HEK293 (cell line): Measurements from ENCODE around the gene HIC1.

Experiments
- CTCF ChIA-PET: fragments of 350-600 bp; formaldehyde crosslinking; extraction: SDS; loops from one replicate; lab custom pipeline; 2021; ENCODE audit warnings: antibody characterized with exemption; lab: Yijun Ruan, JAX
- POLR2A ChIA-PET: fragments of 300-600 bp; formaldehyde crosslinking; extraction: SDS; loops from one replicate; lab custom pipeline; 2020; ENCODE audit warnings: antibody characterized with exemption, inconsistent platforms; lab: Yijun Ruan, JAX
- H3K27ac ChIP-seq: fragments of 200-500 bp; sonication (Bioruptor generic); 2 replicates; pipeline ENCODE4 v1.5.1; 2014; ENCODE audit warnings: low read depth, low read length, control low read depth, inconsistent platforms; ENCODE audit errors: extremely low read depth
- H3K36me3 ChIP-seq, 2 experiments: fragments of 200-500 bp in 1 of 2; sonication (Bioruptor generic) in 1 of 2; 1 replicate in 1 of 2; 2 replicates in 1 of 2; pipeline ENCODE4 v1.5.1; 2014 to 2017; ENCODE audit warnings: inconsistent platforms in 2 of 2, low read length in 2 of 2; ENCODE audit not compliant: control insufficient read depth in 2 of 2, insufficient read depth in 1 of 2
- H3K4me1 ChIP-seq: fragments of 200-500 bp; sonication (Bioruptor generic); 2 replicates; pipeline ENCODE4 v1.5.1; 2014; ENCODE audit warnings: mild to moderate bottlenecking, low read length, inconsistent platforms; ENCODE audit not compliant: control insufficient read depth, insufficient read depth
- H3K4me3 ChIP-seq: 2 replicates; pipeline ENCODE4 v1.5.1; 2011; ENCODE audit warnings: low read depth, mild to moderate bottlenecking, control low read depth, low read length, moderate library complexity
- H3K9me3 ChIP-seq: fragments of 200-500 bp; sonication (Bioruptor generic); 2 replicates; pipeline ENCODE4 v1.5.1; 2014; ENCODE audit warnings: low read depth, low read length, inconsistent platforms; ENCODE audit not compliant: control insufficient read depth, insufficient read depth
- FEZF1 ChIP-seq: fragments of 450-650 bp; formaldehyde crosslinking; IDR thresholded peaks from 2 replicates; pipeline ENCODE4 v1.5.1; 2016; ENCODE audit warnings: missing biosample characterization, missing genetic modification characterization
- GFI1B ChIP-seq: fragments of 450-650 bp; formaldehyde crosslinking; IDR thresholded peaks from 2 replicates; pipeline ENCODE4 v1.5.1; 2016; ENCODE audit warnings: missing biosample characterization, missing genetic modification characterization
- KLF9 ChIP-seq: fragments of 450-650 bp; formaldehyde crosslinking; IDR thresholded peaks from 2 replicates; pipeline ENCODE4 v1.5.1; 2016; ENCODE audit warnings: missing biosample characterization, missing genetic modification characterization, low read depth
- PRDM6 ChIP-seq: fragments of 450-650 bp; formaldehyde crosslinking; IDR thresholded peaks from 2 replicates; pipeline ENCODE4 v1.5.1; 2017; ENCODE audit warnings: missing biosample characterization, missing genetic modification characterization
- YY1 ChIP-seq: fragments of 450-650 bp; formaldehyde crosslinking; IDR thresholded peaks from 2 replicates; pipeline ENCODE4 v1.5.1; 2018; ENCODE audit warnings: missing biosample characterization, missing genetic modification characterization
- ZBTB10 ChIP-seq: fragments of 450-650 bp; formaldehyde crosslinking; IDR thresholded peaks from 2 replicates; pipeline ENCODE4 v1.5.1; 2016; ENCODE audit warnings: missing biosample characterization, missing genetic modification characterization
- ZEB2 ChIP-seq: fragments of 450-650 bp; formaldehyde crosslinking; IDR thresholded peaks from 2 replicates; pipeline ENCODE4 v1.5.1; 2016; ENCODE audit warnings: missing biosample characterization, missing genetic modification characterization
- ZFP69B ChIP-seq: fragments of 450-650 bp; formaldehyde crosslinking; IDR thresholded peaks from 2 replicates; pipeline ENCODE4 v1.5.1; 2016; ENCODE audit warnings: missing biosample characterization, missing genetic modification characterization
- ZNF202 ChIP-seq: fragments of 450-650 bp; formaldehyde crosslinking; IDR thresholded peaks from 2 replicates; pipeline ENCODE4 v1.5.1; 2016; ENCODE audit warnings: missing biosample characterization, missing genetic modification characterization, borderline replicate concordance
- ZNF223 ChIP-seq: fragments of 450-650 bp; formaldehyde crosslinking; IDR thresholded peaks from 2 replicates; pipeline ENCODE4 v1.5.1; 2016; ENCODE audit warnings: missing biosample characterization, missing genetic modification characterization
- ZNF423 ChIP-seq: fragments of 450-650 bp; formaldehyde crosslinking; IDR thresholded peaks from 2 replicates; pipeline ENCODE4 v1.5.1; 2016; ENCODE audit warnings: missing biosample characterization, missing genetic modification characterization
- ZNF514 ChIP-seq: fragments of 450-650 bp; formaldehyde crosslinking; IDR thresholded peaks from 2 replicates; pipeline ENCODE4 v1.5.1; 2016; ENCODE audit warnings: missing biosample characterization, missing genetic modification characterization
- ZNF600 ChIP-seq: fragments of 450-650 bp; formaldehyde crosslinking; IDR thresholded peaks from 2 replicates; pipeline ENCODE4 v1.5.1; 2016; ENCODE audit warnings: missing biosample characterization, missing genetic modification characterization
- ZNF639 ChIP-seq: fragments of 450-650 bp; formaldehyde crosslinking; IDR thresholded peaks from 2 replicates; pipeline ENCODE4 v1.5.1; 2016; ENCODE audit warnings: missing biosample characterization, missing genetic modification characterization
- ZNF701 ChIP-seq: fragments of 450-650 bp; formaldehyde crosslinking; IDR thresholded peaks from 2 replicates; pipeline ENCODE4 v1.5.1; 2016; ENCODE audit warnings: missing biosample characterization, missing genetic modification characterization
- TF ChIP-seq, protein P1 (sequence below): fragments of 450-650 bp; formaldehyde crosslinking; IDR thresholded peaks from 2 replicates; pipeline ENCODE4 v1.5.1; 2016; ENCODE audit warnings: missing biosample characterization, missing genetic modification characterization
- TF ChIP-seq, protein P2 (sequence below): fragments of 450-650 bp; formaldehyde crosslinking; IDR thresholded peaks from 2 replicates; pipeline ENCODE4 v1.5.1; 2016; ENCODE audit warnings: missing biosample characterization, missing genetic modification characterization
- TF ChIP-seq, protein P3 (sequence below): fragments of 450-650 bp; formaldehyde crosslinking; IDR thresholded peaks from 2 replicates; pipeline ENCODE4; 2016; ENCODE audit warnings: missing biosample characterization, missing genetic modification characterization

HIC1 gene

DNA sequence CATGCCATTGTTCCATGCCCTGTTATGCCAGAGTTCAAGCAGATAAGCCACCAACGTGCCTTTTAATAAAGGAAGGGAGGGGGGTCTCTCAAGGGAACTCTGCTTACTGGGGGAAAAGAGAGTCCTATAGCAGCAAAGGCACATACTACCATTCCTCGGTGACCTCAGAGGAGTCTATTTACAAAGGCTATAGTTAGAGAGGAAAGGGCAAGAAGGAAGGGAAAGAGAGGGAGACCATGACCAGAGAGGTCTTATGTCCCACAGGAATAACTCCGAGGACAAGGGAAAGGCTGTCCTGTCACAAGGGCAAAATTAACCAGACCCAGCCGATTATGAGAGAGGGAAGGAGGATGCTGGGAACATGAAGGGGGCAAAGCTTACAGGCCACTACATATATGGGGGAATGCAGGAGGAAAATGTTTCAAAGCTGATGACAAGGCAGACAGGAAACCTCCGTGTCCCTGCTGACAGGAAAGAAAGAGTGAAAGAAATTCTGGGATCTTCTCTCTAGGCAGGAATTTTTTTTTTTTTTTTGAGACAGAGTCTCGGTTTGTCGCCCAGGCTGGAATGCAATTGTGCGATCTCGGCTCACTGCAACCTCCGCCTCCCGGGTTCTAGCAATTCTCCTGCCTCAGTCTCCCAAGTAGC, 51.5 kb downstream of the HIC1 start:
- no peak overlapping the region for H3K27ac ChIP-seq
- no peak for TF ChIP-seq YY1
- TF ChIP-seq ZFP69B = no peak
- no peak for TF ChIP-seq KLF9
- TF ChIP-seq, protein P1, sequence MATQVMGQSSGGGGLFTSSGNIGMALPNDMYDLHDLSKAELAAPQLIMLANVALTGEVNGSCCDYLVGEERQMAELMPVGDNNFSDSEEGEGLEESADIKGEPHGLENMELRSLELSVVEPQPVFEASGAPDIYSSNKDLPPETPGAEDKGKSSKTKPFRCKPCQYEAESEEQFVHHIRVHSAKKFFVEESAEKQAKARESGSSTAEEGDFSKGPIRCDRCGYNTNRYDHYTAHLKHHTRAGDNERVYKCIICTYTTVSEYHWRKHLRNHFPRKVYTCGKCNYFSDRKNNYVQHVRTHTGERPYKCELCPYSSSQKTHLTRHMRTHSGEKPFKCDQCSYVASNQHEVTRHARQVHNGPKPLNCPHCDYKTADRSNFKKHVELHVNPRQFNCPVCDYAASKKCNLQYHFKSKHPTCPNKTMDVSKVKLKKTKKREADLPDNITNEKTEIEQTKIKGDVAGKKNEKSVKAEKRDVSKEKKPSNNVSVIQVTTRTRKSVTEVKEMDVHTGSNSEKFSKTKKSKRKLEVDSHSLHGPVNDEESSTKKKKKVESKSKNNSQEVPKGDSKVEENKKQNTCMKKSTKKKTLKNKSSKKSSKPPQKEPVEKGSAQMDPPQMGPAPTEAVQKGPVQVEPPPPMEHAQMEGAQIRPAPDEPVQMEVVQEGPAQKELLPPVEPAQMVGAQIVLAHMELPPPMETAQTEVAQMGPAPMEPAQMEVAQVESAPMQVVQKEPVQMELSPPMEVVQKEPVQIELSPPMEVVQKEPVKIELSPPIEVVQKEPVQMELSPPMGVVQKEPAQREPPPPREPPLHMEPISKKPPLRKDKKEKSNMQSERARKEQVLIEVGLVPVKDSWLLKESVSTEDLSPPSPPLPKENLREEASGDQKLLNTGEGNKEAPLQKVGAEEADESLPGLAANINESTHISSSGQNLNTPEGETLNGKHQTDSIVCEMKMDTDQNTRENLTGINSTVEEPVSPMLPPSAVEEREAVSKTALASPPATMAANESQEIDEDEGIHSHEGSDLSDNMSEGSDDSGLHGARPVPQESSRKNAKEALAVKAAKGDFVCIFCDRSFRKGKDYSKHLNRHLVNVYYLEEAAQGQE (tag by site-specific recombination) = no peak
- TF ChIP-seq PRDM6 (tag by site-specific recombination) = no peak
- TF ChIP-seq ZNF701 (tag by site-specific recombination) = no peak
- no peak for TF ChIP-seq ZNF202
- TF ChIP-seq ZNF514 (tag by site-specific recombination) = no peak
- H3K9me3 ChIP-seq = no peaks in the 10 kb centered on the region
- CTCF ChIA-PET = interaction anchor here (0.8 to 1.8 kb wide), 3 partner anchors 34 to 139 kb away, joined by 3 to 6 read pairs (median 4); partner anchors contain the start of gene HIC1
- H3K4me3 ChIP-seq = no peak overlapping the region
- peaks cover 7% of the 10 kb centered on the region for H3K4me1 ChIP-seq
- H3K36me3 ChIP-seq = no peaks in the 10 kb centered on the region; a peak in 1 of 3 replicates
- POLR2A ChIA-PET = no interaction called here

DNA sequence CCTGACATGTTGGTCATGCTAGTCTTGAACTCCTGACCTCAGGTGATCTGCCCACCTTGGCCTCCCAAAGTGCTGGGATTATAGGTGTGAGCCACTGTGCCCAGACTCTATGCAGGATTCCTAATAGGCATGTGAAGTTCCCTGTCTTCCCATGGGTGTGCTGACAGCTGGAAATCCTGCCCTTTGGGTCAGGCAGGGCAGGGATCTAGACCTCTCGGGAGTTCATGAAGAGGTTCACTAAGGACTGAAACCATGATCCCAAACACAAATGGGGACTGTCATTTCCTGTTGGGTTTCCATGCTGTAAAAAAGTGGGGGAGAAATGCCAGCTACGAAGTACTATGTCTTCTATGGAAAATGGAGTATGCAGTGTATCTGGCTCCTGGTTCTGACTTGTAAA, 52.1 kb downstream of the HIC1 start:
- Histone ChIP-seq H3K27ac (no peak overlapping the region), H3K36me3 (no peaks in the 10 kb centered on the region; a peak in 1 of 3 replicates), H3K4me3 (no peak overlapping the region), H3K9me3 (no peaks in the 10 kb centered on the region), H3K4me1 (peaks cover under 1% of the 10 kb centered on the region; the same call in 1 of the 2 replicates)
- POLR2A ChIA-PET = no interaction called here
- CTCF ChIA-PET = interaction anchor here (0.6 to 1.8 kb wide), 3 partner anchors 20 to 138 kb away, joined by 3 to 6 read pairs (median 3); no protein-coding TSS in a partner anchor
- TF ChIP-seq GFI1B (tag by site-specific recombination) = no peak
- TF ChIP-seq ZBTB10 (tag by site-specific recombination) = no peak
- no peak for TF ChIP-seq ZEB2 (tag by site-specific recombination)
- TF ChIP-seq, protein P2, sequence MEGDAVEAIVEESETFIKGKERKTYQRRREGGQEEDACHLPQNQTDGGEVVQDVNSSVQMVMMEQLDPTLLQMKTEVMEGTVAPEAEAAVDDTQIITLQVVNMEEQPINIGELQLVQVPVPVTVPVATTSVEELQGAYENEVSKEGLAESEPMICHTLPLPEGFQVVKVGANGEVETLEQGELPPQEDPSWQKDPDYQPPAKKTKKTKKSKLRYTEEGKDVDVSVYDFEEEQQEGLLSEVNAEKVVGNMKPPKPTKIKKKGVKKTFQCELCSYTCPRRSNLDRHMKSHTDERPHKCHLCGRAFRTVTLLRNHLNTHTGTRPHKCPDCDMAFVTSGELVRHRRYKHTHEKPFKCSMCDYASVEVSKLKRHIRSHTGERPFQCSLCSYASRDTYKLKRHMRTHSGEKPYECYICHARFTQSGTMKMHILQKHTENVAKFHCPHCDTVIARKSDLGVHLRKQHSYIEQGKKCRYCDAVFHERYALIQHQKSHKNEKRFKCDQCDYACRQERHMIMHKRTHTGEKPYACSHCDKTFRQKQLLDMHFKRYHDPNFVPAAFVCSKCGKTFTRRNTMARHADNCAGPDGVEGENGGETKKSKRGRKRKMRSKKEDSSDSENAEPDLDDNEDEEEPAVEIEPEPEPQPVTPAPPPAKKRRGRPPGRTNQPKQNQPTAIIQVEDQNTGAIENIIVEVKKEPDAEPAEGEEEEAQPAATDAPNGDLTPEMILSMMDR = no peak
- no peak for TF ChIP-seq ZNF600
- TF ChIP-seq, protein P3, sequence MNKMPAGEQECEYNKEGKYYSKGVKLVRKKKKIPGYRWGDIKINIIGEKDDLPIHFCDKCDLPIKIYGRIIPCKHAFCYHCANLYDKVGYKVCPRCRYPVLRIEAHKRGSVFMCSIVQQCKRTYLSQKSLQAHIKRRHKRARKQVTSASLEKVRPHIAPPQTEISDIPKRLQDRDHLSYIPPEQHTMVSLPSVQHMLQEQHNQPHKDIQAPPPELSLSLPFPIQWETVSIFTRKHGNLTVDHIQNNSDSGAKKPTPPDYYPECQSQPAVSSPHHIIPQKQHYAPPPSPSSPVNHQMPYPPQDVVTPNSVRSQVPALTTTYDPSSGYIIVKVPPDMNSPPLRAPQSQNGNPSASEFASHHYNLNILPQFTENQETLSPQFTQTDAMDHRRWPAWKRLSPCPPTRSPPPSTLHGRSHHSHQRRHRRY = no peak
- TF ChIP-seq, protein P1 (tag by site-specific recombination) = no peak
- TF ChIP-seq FEZF1 (tag by site-specific recombination) = no peak
- TF ChIP-seq ZNF423 (tag by site-specific recombination) = no peak
- TF ChIP-seq ZNF639 (tag by site-specific recombination) = no peak
- no peak for TF ChIP-seq ZNF223 (tag by site-specific recombination)
